Epithelial cell of proximal tubule (primary cell): Measurements from ENCODE around the gene LDLRAD4. TPM values are rescaled to one million over a fixed set of nuclear protein-coding genes. Genes with fewer than 3 reads are reported as not detected.

ENCODE experiments used
- DNase-seq: peaks from one replicate; pipeline ENCODE4 v3.0.0-alpha.2; 2011; ENCODE audit warnings: low read depth
- H3K4me3 ChIP-seq: 2 replicates; pipeline ENCODE4 v1.5.1; 2011; ENCODE audit warnings: low read depth, mild to moderate bottlenecking, low read length
- total RNA-seq: library from RNA; depleted of rRNA; stranded (reverse); fragments of >200 nt; gene quantifications from 2 replicates; pipeline ENCODE4 v1.2.3, GENCODE V29; 2015
- TF ChIP-seq, protein P1 (sequence below): conservative IDR thresholded peaks from 2 replicates; pipeline ENCODE4 v1.5.1; 2012; ENCODE audit warnings: low read depth, mild to moderate bottlenecking, low read length

Gene LDLRAD4
- total RNA-seq, 1 donor from 2014 or later: under 0.01 TPM

- TF ChIP-seq, protein P1, sequence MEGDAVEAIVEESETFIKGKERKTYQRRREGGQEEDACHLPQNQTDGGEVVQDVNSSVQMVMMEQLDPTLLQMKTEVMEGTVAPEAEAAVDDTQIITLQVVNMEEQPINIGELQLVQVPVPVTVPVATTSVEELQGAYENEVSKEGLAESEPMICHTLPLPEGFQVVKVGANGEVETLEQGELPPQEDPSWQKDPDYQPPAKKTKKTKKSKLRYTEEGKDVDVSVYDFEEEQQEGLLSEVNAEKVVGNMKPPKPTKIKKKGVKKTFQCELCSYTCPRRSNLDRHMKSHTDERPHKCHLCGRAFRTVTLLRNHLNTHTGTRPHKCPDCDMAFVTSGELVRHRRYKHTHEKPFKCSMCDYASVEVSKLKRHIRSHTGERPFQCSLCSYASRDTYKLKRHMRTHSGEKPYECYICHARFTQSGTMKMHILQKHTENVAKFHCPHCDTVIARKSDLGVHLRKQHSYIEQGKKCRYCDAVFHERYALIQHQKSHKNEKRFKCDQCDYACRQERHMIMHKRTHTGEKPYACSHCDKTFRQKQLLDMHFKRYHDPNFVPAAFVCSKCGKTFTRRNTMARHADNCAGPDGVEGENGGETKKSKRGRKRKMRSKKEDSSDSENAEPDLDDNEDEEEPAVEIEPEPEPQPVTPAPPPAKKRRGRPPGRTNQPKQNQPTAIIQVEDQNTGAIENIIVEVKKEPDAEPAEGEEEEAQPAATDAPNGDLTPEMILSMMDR: no peak
- no peak for DNase-seq
- H3K4me3 ChIP-seq: no peak overlapping the region
Observed at GRCh38 chr18:13290856-13291271, 72.3 kb downstream of the LDLRAD4 start.

DNA sequence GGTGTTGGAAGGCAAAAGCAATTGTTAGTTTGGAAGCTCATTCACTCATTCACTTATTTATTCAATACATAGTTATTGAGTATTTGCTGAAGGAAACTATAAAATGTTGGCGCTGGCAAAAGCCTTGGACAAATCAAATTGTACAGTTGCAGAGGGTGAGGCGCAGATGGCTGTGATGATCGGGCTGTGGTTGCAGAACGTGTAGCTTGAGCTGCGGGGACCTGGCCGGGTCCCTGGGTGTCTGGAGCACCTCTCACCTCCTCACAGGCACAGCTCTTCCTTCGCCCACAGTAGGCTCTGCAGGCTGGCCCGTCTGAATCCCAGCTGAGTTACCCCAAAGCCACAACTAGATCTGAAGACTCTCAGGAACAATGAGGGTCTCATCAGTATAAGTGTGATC is 72.7 kb downstream of the LDLRAD4 start:
- no peak for DNase-seq
- H3K4me3 ChIP-seq: no peak overlapping the region
- TF ChIP-seq, protein P1: no peak

- TF ChIP-seq, protein P1: no peak
- DNase-seq: no peak
- H3K4me3 ChIP-seq: no peak overlapping the region
Observed at GRCh38 chr18:13291745-13292447, 73.3 kb downstream of the LDLRAD4 start.

DNA sequence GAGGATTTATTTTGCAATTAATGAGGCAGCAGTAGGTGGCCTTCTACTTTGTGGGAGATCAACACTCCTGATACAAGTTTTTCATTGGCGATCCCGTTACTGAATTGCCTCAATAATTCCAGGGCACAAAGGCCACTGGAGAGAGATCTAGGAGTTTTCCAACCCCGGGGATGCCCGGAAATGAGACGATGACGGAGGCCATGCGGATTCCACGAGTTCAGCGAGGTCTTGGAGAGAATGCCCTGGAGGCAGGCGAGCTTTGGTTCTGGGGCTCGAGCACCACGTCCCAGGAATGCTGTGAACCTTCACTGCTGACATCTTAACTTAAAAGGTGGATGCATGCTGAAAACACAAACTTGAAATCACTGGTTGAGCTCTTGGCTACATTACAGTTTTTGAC is 74.2 kb downstream of the LDLRAD4 start:
- H3K4me3 ChIP-seq: no peak overlapping the region
- no peak for DNase-seq
- TF ChIP-seq, protein P1: no peak

DNA sequence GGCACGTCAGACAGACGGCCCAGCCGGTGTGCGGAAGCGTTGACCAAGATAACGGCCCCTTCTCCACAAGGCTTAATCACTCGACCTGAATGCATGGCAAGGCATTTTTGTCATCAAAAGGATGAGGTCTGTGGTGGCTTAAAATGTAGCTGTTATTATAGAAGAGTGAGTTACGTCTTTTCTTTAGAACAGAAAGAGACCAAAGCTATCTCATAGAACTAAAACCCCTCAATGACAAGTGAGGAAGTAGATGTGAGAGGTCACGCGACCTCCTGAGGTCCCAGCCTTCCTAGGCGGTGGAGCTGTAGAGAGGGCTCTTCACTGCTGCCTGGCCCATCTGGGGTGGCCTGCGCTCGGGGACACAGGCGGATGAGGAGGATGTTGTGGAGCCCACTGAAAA is 75.7 kb downstream of the LDLRAD4 start:
- TF ChIP-seq, protein P1: no peak
- no peak for DNase-seq
- no peak overlapping the region for H3K4me3 ChIP-seq

DNA sequence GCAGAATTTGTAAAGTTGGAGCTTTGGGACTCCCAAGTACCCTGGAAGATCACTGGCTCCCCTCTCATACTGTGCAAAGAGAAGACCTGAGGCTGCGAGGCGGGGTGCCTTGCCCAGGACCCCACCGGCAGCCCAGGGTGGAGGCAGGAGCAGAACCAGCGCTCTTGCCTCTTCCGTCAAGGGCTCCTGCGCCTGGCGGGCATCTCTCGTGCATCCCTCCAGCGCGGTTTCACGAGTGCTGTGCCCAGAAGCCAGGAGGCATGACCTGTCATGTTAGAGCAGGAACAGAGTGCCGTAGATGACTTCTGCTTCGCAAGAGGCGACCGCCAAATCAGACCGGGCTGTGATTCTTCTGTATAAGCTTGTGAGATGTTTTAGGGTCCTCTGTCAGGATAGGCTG is 77.3 kb downstream of the LDLRAD4 start:
- H3K4me3 ChIP-seq: no peak overlapping the region
- TF ChIP-seq, protein P1: no peak
- no peak for DNase-seq

DNA sequence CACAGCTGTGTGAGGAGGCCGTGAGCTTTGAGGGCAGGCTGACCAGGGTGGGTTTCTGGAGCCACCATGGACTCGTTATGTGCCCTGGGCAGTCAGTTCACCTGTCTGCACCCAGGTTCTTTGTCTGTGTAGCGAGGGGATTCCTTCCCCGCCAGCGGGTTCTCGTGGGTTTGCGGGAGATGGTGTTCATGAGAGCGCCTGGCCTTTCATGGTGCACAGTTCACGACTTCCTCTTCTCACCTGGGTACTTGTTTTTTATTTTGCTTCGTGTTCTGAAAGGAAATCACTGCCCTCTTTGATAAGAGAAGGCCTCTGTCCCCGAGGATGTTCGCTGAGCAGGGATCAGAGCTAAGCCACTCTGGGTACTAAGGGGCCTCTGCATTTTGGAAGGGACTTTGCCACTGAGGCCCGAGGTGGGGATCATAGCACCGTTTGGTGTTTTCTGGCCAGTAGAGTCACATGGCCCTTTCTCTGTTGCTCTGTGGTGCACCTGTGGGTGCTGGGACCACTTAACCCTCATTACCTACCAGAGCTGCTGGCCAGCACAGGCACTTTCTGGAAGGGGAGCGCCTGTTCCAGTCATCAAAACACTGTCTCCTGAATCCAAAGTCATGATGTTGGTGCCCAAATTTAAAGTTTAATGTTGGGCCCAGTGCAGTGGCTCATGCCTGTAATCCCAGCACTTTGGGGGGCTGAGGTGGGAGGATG is 78.5 kb downstream of the LDLRAD4 start:
- TF ChIP-seq, protein P1: no peak
- DNase-seq: no peak
- no peak overlapping the region for H3K4me3 ChIP-seq
